HUES48 (cell line): ENCODE results near the gene NPHP4.

ENCODE experiments used
- H3K27ac ChIP-seq: one replicate; pipeline ENCODE4 v1.7.0; 2013; ENCODE audit warnings: low read depth, low read length, inconsistent platforms
- H3K27me3 ChIP-seq: 2 replicates; pipeline ENCODE4 v1.6.1; 2013; ENCODE audit warnings: mild to moderate bottlenecking, low read length; ENCODE audit not compliant: control insufficient read depth, insufficient read depth
- H3K36me3 ChIP-seq: 2 replicates; pipeline ENCODE4 v1.6.1; 2013; ENCODE audit warnings: low read length; ENCODE audit not compliant: control insufficient read depth, insufficient read depth
- H3K4me1 ChIP-seq: 2 replicates; pipeline ENCODE4 v1.6.1; 2013; ENCODE audit warnings: mild to moderate bottlenecking, low read length; ENCODE audit not compliant: control insufficient read depth, insufficient read depth
- H3K4me3 ChIP-seq: 2 replicates; pipeline ENCODE4 v1.5.1; 2013; ENCODE audit warnings: mild to moderate bottlenecking, low read depth, low read length
- H3K9ac ChIP-seq: 2 replicates; pipeline ENCODE4 v1.6.1; 2013; ENCODE audit warnings: mild to moderate bottlenecking, low read depth, low read length, moderate library complexity
- H3K9me3 ChIP-seq: 2 replicates; pipeline ENCODE4 v1.6.1; 2013; ENCODE audit warnings: low read length; ENCODE audit not compliant: control insufficient read depth, insufficient read depth

NPHP4 gene

GRCh38 chr1:5920201-5920600, 72.0 kb downstream of the NPHP4 start:
- Histone ChIP-seq H3K4me3 (no peak overlapping the region), H3K36me3 (no peaks in the 10 kb centered on the region), H3K9me3 (no peaks in the 10 kb centered on the region), H3K9ac (no peak overlapping the region), H3K27me3 (no peaks in the 10 kb centered on the region), H3K27ac (no peak overlapping the region), H3K4me1 (no peaks in the 10 kb centered on the region)

DNA sequence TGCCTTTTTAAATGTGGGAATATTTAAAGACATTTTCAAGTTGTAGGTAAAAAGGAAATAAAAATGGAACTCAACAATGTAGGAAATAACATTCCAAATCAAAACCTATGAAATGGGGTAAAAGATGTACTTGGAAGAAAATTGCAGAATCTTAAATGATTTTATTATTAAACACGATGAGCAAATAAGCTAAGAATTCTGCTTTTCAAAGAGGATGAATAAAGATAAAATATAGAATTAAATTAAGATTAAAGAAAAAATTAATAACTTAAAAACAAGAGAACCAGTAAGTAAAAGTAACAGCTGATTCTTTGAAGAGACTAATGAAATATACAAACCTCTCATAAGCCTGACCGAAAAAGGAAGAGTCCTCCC, 74.0 kb downstream of the NPHP4 start:
- Histone ChIP-seq H3K27me3 (no peaks in the 10 kb centered on the region), H3K9ac (no peak overlapping the region), H3K9me3 (no peaks in the 10 kb centered on the region), H3K4me1 (no peaks in the 10 kb centered on the region), H3K27ac (no peak overlapping the region), H3K36me3 (no peaks in the 10 kb centered on the region), H3K4me3 (no peak overlapping the region)

DNA sequence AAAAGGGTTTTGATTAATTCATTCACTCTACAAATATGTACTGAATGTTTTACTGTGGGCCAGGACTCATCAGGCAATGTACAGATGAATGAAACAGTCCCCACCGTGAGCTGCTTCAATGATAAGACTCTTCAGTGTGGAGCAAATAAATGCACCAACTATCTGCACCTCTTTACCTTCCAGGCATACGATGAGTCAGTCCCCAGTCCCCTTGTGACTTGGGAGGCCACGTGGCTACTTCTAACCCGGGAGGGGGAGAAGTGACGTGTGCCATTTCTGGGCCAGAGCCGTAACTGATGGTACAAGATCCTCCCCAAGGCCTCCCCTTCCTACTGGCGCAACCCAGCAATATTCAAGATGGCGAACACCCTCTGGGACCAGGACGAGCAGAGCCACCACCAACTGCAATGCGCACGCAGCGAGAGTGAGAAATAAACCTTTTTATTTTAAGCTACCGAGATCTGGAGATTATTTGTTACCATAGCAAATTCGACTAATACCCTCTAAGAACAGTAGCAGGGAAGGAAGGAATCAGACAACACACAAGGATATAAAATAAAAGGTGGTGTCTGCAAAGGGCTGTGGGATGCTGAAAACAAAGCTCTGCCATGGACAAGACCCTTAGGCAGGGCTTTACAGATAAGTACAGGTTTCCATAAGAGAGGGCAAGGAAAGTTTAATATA, 74.5 kb downstream of the NPHP4 start:
- Histone ChIP-seq H3K36me3 (no peaks in the 10 kb centered on the region), H3K27me3 (no peaks in the 10 kb centered on the region), H3K9me3 (no peaks in the 10 kb centered on the region), H3K9ac (no peak overlapping the region), H3K4me1 (no peaks in the 10 kb centered on the region), H3K27ac (no peak overlapping the region), H3K4me3 (no peak overlapping the region)

DNA sequence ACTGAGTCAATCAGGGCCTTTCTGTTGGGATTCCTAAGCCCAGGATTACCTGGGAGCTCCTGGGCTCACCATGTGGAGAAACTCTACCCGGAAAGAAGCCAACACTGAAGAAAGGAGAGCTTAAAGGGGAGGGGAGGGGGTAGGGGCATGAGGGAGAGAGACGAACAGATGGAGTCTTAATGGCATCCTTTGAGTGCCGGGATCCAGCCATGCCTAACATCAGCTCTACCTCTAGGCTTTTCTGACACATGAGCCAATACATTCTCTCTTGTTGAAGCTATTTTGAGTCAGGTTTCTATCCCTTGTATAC, 75.0 kb downstream of the NPHP4 start:
- Histone ChIP-seq H3K9me3 (no peaks in the 10 kb centered on the region), H3K27ac (no peak overlapping the region), H3K27me3 (no peaks in the 10 kb centered on the region), H3K36me3 (no peaks in the 10 kb centered on the region), H3K9ac (no peak overlapping the region), H3K4me1 (no peaks in the 10 kb centered on the region), H3K4me3 (no peak overlapping the region)

DNA sequence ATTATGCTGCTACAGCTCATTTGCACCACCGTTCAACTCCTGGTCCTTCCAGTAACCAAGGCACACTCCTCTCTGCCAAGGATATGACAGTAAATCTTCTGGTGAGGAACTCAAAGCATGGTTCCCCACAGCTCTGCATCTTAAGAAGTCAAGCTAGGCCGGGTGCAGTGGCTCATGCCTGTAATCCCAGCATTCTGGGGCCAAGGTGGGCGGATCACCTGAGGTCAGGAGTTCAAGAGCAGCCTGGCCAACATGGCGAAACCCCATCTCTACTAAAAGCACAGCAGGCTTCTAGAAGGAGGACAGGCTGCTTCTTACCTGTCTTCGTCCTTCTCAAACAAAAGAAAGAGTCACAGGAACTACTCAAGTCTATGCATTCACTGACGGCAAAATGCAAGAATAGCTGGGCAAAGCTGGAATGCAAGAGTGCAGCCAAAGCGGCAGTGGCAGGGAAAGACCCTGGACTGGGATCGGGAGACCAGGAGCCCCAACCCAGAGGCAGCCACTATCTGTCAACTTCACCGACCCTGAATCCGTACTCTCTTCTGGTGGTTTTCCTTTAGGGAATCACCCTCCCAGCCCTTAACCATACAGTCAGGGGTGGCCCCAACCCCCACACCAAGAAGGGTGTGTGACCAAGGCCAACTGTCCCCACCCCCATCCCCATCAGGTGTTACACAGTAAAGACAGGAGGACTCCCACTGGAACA, 75.5 kb downstream of the NPHP4 start:
- H3K27me3 ChIP-seq = no peaks in the 10 kb centered on the region
- no peak overlapping the region for H3K27ac ChIP-seq
- H3K36me3 ChIP-seq = no peaks in the 10 kb centered on the region
- no peak overlapping the region for H3K4me3 ChIP-seq
- H3K9me3 ChIP-seq = no peaks in the 10 kb centered on the region
- no peaks in the 10 kb centered on the region for H3K4me1 ChIP-seq
- no peak overlapping the region for H3K9ac ChIP-seq

GRCh38 chr1:5915587-5916571, 76.3 kb downstream of the NPHP4 start:
- no peaks in the 10 kb centered on the region for H3K27me3 ChIP-seq
- H3K9me3 ChIP-seq = no peaks in the 10 kb centered on the region
- H3K4me3 ChIP-seq = no peak overlapping the region
- no peak overlapping the region for H3K9ac ChIP-seq
- no peaks in the 10 kb centered on the region for H3K4me1 ChIP-seq
- no peaks in the 10 kb centered on the region for H3K36me3 ChIP-seq
- no peak overlapping the region for H3K27ac ChIP-seq

- Histone ChIP-seq H3K27me3 (no peaks in the 10 kb centered on the region), H3K27ac (no peak overlapping the region), H3K36me3 (no peaks in the 10 kb centered on the region), H3K9ac (no peak overlapping the region), H3K4me1 (no peaks in the 10 kb centered on the region), H3K4me3 (no peak overlapping the region), H3K9me3 (no peaks in the 10 kb centered on the region)
Measured at GRCh38 chr1:5914676-5915365, 77.4 kb downstream of the NPHP4 start.

- H3K36me3 ChIP-seq = no peaks in the 10 kb centered on the region
- H3K27ac ChIP-seq = no peak overlapping the region
- no peak overlapping the region for H3K4me3 ChIP-seq
- no peaks in the 10 kb centered on the region for H3K27me3 ChIP-seq
- H3K4me1 ChIP-seq = no peaks in the 10 kb centered on the region
- no peaks in the 10 kb centered on the region for H3K9me3 ChIP-seq
- no peak overlapping the region for H3K9ac ChIP-seq
Measured at GRCh38 chr1:5913876-5914275, 78.3 kb downstream of the NPHP4 start.

DNA sequence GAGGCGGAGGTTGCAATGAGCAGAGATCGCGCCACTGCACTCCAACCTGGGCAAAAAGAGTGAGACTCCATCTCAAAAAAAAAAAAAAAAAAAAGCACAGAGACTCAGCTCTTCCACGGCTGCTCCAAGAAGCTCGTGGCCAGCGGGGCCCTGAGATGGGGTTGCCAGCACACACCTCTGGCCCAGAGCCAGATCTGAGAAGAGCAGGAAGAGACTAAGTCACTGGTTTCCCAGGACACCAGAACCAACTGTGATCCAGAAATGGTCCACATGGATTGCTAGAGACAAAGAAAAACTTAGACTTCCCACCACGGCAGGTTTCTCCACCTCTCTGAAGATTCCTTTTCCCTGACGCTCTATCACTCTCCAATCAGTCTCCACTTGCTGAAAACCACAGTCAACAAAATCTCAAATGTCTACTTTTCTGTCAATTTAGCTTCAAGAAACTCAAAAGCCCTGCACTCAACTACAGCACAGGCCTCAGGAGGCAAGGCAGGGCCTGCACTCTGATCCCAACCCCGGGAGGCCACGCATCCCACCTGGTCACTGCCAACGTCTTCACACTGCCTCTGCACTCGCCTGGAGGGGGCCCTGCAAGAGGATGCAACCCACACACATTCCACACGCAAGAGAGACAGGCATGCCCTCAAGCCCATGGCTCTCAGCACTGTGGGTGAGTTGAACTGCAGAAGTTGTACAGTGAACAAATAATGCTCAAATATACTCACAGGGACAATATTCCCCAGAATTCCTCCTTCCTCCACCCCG, 79.0 kb downstream of the NPHP4 start:
- H3K36me3 ChIP-seq = no peaks in the 10 kb centered on the region
- no peaks in the 10 kb centered on the region for H3K9me3 ChIP-seq
- H3K27me3 ChIP-seq = no peaks in the 10 kb centered on the region
- no peak overlapping the region for H3K4me3 ChIP-seq
- H3K9ac ChIP-seq = no peak overlapping the region
- no peaks in the 10 kb centered on the region for H3K4me1 ChIP-seq
- H3K27ac ChIP-seq = no peak overlapping the region

- no peaks in the 10 kb centered on the region for H3K9me3 ChIP-seq
- no peak overlapping the region for H3K9ac ChIP-seq
- H3K27ac ChIP-seq = no peak overlapping the region
- H3K4me3 ChIP-seq = no peak overlapping the region
- H3K4me1 ChIP-seq = no peaks in the 10 kb centered on the region
- no peaks in the 10 kb centered on the region for H3K36me3 ChIP-seq
- no peaks in the 10 kb centered on the region for H3K27me3 ChIP-seq
Measured at GRCh38 chr1:5911871-5912271, 80.4 kb downstream of the NPHP4 start.
